ENCODE data around the gene LCP2.

Gene LCP2

DNA sequence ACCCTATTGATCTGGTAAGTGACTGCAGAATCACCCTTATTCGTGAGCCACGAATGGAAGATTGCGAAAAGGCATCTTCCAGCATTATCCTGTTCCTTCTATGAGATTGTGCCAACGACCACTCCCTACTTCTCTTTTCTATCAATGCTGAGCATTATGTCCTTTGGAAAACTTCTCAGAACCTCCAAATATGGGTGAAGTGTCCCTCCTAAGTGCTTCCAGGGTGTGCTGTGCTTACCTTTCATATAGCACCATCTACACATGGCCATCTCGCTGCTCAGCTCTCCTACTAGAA lies 14.7 kb upstream of the LCP2 start:
- no peak overlapping the region for H3K4me3 ChIP-seq (ENCODE audit: low read length)
- no peak for DNase-seq (ENCODE audit: low read depth)
- TF ChIP-seq, protein P1, sequence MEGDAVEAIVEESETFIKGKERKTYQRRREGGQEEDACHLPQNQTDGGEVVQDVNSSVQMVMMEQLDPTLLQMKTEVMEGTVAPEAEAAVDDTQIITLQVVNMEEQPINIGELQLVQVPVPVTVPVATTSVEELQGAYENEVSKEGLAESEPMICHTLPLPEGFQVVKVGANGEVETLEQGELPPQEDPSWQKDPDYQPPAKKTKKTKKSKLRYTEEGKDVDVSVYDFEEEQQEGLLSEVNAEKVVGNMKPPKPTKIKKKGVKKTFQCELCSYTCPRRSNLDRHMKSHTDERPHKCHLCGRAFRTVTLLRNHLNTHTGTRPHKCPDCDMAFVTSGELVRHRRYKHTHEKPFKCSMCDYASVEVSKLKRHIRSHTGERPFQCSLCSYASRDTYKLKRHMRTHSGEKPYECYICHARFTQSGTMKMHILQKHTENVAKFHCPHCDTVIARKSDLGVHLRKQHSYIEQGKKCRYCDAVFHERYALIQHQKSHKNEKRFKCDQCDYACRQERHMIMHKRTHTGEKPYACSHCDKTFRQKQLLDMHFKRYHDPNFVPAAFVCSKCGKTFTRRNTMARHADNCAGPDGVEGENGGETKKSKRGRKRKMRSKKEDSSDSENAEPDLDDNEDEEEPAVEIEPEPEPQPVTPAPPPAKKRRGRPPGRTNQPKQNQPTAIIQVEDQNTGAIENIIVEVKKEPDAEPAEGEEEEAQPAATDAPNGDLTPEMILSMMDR (conservative IDR thresholded peaks at IDR 0.05; ENCODE audit: low read depth, low read length): no peak

DNA sequence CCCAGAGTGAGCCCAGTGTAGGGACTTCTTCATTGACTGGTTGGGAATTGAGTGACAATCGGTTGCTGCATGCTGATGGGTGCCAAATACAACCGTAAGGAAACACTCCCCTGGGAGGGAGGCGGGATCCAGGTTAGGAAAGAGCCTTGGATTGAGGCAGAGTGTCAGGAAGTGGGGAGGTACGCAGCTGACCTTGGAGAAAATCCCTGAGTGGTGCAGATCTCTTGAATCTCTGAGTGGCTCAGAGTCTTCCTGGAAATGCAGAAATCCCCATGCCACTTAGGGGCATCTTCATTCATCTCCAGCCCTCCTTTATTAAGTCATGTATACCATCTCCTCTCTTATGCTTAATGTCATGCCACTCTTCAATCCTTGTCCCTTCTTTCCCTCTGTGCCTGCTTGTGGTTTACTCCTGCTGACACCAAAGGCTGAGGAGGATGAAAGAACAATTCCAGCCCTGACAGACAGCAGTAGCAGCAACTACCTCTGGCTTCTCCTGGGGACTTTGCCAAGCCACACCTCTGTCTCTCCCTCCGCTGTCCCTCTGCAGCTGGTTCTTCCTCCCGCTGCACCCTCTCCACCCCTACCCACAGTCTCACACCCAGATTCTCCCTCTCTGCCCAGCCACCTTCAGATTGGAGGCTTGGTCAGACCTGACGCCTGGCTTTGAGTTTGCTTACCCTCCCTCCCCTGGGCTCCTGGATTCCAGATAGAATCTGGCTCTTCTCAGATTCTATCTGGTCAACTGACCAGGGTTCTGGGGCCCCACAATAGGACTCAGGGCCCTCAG lies 14.1 kb upstream of the LCP2 start:
- TF ChIP-seq, protein P1 (conservative IDR thresholded peaks at IDR 0.05; ENCODE audit: low read depth, low read length): no peak
- no peak overlapping the region for H3K4me3 ChIP-seq (ENCODE audit: low read length)
- no peak for DNase-seq (ENCODE audit: low read depth)

DNA sequence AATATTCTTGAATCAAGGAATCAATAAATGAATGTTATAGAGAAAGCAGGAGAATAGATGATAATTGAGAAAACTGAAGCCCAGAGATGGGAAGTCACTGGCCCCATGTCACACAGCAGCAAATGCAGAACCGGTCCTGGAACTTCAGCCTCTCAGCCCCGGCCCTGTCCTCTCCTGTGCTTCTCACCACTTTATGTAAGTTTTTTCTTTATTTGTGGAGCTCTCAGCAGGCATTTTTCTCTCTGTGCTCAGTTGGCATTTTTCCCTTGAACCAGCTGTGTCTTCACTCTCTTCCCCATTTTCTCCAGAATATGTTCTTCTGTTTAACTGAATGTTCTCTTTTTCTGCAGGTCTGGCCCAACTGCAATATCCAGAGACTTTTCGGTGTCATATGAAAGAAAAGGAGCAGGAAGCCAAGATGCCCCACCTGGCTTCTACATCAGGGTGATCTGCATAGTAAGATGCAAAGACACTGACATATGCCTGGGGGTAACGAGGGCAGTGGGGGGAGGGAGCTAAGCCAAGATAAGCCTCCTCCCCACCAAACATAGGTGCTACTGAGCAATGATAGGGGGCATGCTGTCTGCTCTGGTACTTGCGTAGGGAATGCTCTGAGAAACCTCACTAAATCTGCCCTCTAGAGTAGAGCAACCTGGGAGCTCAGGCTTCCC lies 12.8 kb upstream of the LCP2 start:
- TF ChIP-seq, protein P1 (conservative IDR thresholded peaks at IDR 0.05; ENCODE audit: low read depth, low read length): no peak
- no peak overlapping the region for H3K4me3 ChIP-seq (ENCODE audit: low read length)
- DNase-seq (ENCODE audit: low read depth): no peak

DNA sequence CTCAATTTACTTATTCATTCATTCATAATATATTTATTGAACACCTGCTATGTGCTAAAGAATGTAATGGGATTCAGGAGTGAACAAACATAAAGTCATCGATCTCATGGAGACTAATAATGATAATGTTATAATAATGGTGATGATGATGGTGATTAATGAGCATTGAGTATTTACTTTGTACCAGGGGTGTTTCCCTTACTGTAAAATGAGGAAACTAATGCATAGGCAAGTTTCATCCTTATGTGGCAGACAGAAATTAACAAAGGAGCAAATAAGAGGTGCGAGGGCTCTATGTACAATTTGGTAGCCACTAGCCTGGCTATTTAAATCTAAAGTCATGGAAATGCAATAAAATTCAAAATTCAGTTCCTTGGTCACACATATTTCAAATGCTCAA lies 11.1 kb upstream of the LCP2 start:
- TF ChIP-seq, protein P1 (conservative IDR thresholded peaks at IDR 0.05; ENCODE audit: low read depth, low read length): no peak
- no peak for DNase-seq (ENCODE audit: low read depth)
- no peak overlapping the region for H3K4me3 ChIP-seq (ENCODE audit: low read length)

DNA sequence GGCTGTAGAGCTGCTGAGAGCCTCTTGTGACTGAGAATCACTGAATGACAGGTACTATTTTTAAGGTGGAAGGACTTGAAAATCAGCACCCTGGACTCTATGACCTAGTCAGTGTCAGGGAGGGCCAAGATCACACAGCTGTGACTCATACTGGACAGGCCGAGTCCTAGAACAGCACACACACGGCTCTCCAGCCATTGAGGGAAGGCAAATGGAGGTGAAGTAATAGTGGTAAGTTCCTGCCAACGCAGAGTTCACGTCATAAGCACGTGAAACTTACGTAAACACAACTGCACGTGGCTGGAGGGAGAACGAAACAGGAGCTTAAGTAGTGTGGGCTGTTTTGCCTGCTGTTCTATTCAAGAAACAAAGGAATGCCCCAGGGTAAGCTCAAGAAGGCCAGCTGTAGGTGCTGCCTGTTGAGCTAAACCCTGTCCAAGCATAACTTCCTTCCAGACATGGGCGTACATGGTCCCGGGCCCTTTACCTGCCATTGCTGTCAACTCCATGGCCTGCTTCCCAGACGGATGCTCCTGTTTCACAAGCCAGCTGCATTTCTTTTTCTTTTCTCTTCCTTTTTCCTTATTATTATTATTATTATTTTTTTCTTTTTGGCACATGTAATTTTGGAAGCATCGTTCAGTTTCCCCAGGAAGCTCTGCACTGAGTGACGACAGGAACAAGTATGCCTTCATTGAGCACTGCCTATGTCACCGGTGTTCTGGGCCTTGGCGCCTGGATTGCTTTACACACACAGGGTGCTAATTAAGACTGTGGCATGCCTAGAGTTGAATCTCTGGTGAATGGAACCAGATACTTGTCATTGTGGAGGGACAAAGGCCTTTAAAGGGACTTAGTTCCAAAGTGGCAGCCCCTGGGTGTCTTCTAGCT lies 10.2 kb upstream of the LCP2 start:
- no peak overlapping the region for H3K4me3 ChIP-seq (ENCODE audit: low read length)
- TF ChIP-seq, protein P1 (conservative IDR thresholded peaks at IDR 0.05; ENCODE audit: low read depth, low read length): no peak
- DNase-seq (ENCODE audit: low read depth): peak; percentile 63

DNA sequence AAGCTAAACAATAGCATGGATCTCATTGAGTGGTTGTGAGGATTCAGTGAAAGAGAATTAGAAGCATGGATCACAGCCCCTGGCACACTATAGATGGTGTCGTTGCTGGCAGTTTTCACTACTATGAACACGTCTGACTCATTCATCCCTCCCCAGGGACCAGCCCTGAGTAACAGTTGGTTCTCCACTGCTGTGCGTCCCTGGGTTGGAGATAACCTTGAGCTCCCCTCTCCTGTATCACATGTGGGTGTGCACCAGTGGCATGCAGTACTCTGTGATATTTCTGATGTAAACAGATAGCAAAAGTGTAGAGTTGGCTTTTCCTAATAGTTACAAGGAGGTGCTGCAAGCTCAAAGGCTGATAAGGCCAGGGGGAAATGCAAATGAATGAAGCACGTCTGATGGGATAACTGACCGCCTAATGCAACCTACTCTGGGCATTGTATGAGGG lies 8.8 kb upstream of the LCP2 start:
- H3K4me3 ChIP-seq (ENCODE audit: low read length): no peak overlapping the region
- TF ChIP-seq, protein P1 (conservative IDR thresholded peaks at IDR 0.05; ENCODE audit: low read depth, low read length): no peak
- no peak for DNase-seq (ENCODE audit: low read depth)

Data from retinal pigment epithelial cell (primary cell).